Measurements from ENCODE around the gene C1orf226. TPM values are rescaled to one million over a fixed set of nuclear protein-coding genes. Genes with fewer than 3 reads are reported as not detected.

The C1orf226 gene
- total RNA-seq, 1 experiment from 2014 or later: 7.7 TPM

GRCh38 chr1:162371611-162372010, 9.9 kb upstream of the C1orf226 start:
- Histone ChIP-seq H3K36me3 (ENCODE audit: control insufficient read depth in 1 of 2, insufficient read depth in 2 of 2, low read length in 2 of 2) (peaks cover 0 to 3% of the 10 kb centered on the region in 2 experiments; a peak in 1 of 4 replicates), H2AFZ (ENCODE audit: low read depth, low read length, poor library complexity, severe bottlenecking) (no peak overlapping the region), H3K27me3 (ENCODE audit: insufficient read depth, low read length) (no peaks in the 10 kb centered on the region), H3K4me3 (replicated peaks in 1 of 2; ENCODE audit: low read depth in 1 of 2, low read length in 2 of 2) (no peak overlapping the region), H3K9me2 (ENCODE audit: insufficient read depth) (no peaks in the 10 kb centered on the region), H4K20me1 (ENCODE audit: insufficient read depth) (no peaks in the 10 kb centered on the region), H3K9ac (ENCODE audit: low read length) (no peak overlapping the region), H3K4me1 (ENCODE audit: control insufficient read depth in 1 of 2, insufficient read depth in 2 of 2, low read length in 2 of 2) (peaks cover 13 to 31% of the 10 kb centered on the region in 2 experiments), H3K4me2 (ENCODE audit: low read length) (no peak overlapping the region), H3K27ac (ENCODE audit: low read depth, low read length) (no peak overlapping the region), H3K79me2 (ENCODE audit: insufficient read depth, low read length) (no peaks in the 10 kb centered on the region), H3K9me3 (ENCODE audit: control insufficient read depth in 1 of 2, insufficient read depth in 1 of 2, low read depth in 1 of 2, low read length in 2 of 2) (no peaks in the 10 kb centered on the region)
- ChIA-PET POLR2A (no interaction called here), CTCF (no interaction called here), RAD21 (ENCODE audit: low non-redundant PET in 1 of 2, low total read pairs in 2 of 2, uncharacterized antibody in 2 of 2, unreplicated experiment in 2 of 2) (no interaction called here)
- DNase-seq (ENCODE audit: low read depth, low spot score): no peak
- BruUV-seq (replicated peaks): no TSS peak
- intact Hi-C loops (cut with micrococcal nuclease): no loop called here
- ATAC-seq: no peak
- TF ChIP-seq ZNF274 (IDR thresholded peaks at IDR 0.05; ENCODE audit: low read depth, low read length): no peak
- TF ChIP-seq EZH2phosphoT487 (IDR thresholded peaks at IDR 0.05; ENCODE audit: borderline replicate concordance): no peak
- TF ChIP-seq, protein P1, sequence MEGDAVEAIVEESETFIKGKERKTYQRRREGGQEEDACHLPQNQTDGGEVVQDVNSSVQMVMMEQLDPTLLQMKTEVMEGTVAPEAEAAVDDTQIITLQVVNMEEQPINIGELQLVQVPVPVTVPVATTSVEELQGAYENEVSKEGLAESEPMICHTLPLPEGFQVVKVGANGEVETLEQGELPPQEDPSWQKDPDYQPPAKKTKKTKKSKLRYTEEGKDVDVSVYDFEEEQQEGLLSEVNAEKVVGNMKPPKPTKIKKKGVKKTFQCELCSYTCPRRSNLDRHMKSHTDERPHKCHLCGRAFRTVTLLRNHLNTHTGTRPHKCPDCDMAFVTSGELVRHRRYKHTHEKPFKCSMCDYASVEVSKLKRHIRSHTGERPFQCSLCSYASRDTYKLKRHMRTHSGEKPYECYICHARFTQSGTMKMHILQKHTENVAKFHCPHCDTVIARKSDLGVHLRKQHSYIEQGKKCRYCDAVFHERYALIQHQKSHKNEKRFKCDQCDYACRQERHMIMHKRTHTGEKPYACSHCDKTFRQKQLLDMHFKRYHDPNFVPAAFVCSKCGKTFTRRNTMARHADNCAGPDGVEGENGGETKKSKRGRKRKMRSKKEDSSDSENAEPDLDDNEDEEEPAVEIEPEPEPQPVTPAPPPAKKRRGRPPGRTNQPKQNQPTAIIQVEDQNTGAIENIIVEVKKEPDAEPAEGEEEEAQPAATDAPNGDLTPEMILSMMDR (IDR thresholded peaks at IDR 0.05 in 2 of 3, conservative IDR thresholded peaks at IDR 0.05 in 1 of 3; ENCODE audit: borderline replicate concordance in 1 of 3, insufficient read depth in 1 of 3, low read depth in 2 of 3, low read length in 2 of 3): no peak
- TF ChIP-seq CBX3 (IDR thresholded peaks at IDR 0.05; ENCODE audit: low read depth): no peak
- TF ChIP-seq ZFX (IDR thresholded peaks at IDR 0.05): no peak
- TF ChIP-seq, protein P2, sequence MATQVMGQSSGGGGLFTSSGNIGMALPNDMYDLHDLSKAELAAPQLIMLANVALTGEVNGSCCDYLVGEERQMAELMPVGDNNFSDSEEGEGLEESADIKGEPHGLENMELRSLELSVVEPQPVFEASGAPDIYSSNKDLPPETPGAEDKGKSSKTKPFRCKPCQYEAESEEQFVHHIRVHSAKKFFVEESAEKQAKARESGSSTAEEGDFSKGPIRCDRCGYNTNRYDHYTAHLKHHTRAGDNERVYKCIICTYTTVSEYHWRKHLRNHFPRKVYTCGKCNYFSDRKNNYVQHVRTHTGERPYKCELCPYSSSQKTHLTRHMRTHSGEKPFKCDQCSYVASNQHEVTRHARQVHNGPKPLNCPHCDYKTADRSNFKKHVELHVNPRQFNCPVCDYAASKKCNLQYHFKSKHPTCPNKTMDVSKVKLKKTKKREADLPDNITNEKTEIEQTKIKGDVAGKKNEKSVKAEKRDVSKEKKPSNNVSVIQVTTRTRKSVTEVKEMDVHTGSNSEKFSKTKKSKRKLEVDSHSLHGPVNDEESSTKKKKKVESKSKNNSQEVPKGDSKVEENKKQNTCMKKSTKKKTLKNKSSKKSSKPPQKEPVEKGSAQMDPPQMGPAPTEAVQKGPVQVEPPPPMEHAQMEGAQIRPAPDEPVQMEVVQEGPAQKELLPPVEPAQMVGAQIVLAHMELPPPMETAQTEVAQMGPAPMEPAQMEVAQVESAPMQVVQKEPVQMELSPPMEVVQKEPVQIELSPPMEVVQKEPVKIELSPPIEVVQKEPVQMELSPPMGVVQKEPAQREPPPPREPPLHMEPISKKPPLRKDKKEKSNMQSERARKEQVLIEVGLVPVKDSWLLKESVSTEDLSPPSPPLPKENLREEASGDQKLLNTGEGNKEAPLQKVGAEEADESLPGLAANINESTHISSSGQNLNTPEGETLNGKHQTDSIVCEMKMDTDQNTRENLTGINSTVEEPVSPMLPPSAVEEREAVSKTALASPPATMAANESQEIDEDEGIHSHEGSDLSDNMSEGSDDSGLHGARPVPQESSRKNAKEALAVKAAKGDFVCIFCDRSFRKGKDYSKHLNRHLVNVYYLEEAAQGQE (IDR thresholded peaks at IDR 0.05; ENCODE audit: low read depth): no peak
- TF ChIP-seq, protein P3, sequence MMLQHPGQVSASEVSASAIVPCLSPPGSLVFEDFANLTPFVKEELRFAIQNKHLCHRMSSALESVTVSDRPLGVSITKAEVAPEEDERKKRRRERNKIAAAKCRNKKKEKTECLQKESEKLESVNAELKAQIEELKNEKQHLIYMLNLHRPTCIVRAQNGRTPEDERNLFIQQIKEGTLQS (IDR thresholded peaks at IDR 0.05): no peak
- no peak for TF ChIP-seq TCF7L2 (IDR thresholded peaks at IDR 0.05; ENCODE audit: borderline replicate concordance, extremely low read depth, insufficient read depth, insufficient read length)
- TF ChIP-seq EGR1 (IDR thresholded peaks at IDR 0.05; ENCODE audit: low read depth): no peak
- no peak for TF ChIP-seq FOSL1 (IDR thresholded peaks at IDR 0.05; ENCODE audit: low read depth)
- no peak for TF ChIP-seq POLR2A (IDR thresholded peaks at IDR 0.05; ENCODE audit: borderline replicate concordance, extremely low read depth, insufficient read depth, insufficient read length)
- TF ChIP-seq JUND (IDR thresholded peaks at IDR 0.05): no peak
- TF ChIP-seq ELF1 (IDR thresholded peaks at IDR 0.05; ENCODE audit: borderline replicate concordance, low read depth): no peak

All from HCT116 (cell line).